ENCODE results near the gene LRFN5.

The LRFN5 gene

DNA sequence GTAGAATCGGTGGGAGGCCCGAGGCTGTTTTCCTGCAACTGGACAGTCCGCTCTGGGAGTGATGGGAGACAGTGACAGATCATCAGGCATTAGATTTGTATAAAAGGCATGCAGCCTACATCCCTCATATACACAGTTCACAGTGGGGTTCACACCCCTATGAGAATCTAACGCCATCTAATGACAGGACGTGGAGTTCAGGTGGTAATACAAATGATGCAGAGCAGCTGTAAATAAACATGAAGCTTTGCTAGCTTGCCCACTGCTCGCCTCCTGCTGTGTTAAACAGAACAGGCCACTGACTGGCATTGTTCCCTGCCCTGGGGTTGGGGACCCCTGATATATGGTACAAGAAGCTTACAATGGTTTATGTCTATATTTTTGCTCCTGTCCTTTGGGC, 179.0 kb downstream of the LRFN5 start:
- DNase-seq, result no peak

DNA sequence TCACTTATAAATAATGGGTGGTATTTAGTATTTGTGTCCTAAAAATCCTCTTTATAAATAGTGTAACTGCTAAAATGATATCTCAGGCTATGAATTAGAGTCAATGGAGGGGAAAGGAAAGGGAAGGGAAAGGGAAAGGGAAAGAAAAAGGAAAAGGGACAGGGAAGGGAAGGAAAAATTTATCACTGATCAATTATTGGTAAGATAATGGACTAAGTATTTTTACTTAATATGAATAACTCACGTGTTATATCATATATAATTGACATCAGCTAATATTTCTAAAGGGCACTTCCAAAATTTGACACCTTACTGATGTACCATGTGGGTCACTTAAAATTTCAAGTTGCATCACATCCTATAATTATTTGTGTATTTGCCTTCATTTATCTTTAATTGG, 193.1 kb downstream of the LRFN5 start:
- no peak for DNase-seq

- no peak for DNase-seq
Measured at GRCh38 chr14:41805633-41806032, 199.0 kb downstream of the LRFN5 start.

GRCh38 chr14:41806366-41806975, 199.8 kb downstream of the LRFN5 start:
- DNase-seq, result no peak

DNA sequence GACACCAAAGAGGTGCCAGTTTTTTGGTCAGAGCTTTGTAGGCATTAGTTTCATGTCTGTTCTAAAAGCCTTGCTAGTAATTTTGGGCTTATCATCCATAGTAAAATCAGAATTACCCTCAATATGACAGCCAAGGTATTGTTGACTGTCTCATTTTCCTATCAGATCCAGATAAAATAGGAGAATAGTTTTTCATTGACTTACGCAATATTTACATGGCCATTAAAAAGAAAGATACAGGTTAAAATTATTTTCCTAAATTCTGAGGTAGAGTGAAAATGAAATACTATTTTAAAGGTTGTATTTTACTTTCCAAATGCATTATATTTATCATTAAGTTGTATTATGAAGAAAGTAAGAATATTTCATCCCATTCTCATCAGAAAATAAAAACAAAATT, 203.7 kb downstream of the LRFN5 start:
- no peak for DNase-seq

GRCh38 chr14:41817626-41818025, 210.9 kb downstream of the LRFN5 start:
- no peak for DNase-seq

DNA sequence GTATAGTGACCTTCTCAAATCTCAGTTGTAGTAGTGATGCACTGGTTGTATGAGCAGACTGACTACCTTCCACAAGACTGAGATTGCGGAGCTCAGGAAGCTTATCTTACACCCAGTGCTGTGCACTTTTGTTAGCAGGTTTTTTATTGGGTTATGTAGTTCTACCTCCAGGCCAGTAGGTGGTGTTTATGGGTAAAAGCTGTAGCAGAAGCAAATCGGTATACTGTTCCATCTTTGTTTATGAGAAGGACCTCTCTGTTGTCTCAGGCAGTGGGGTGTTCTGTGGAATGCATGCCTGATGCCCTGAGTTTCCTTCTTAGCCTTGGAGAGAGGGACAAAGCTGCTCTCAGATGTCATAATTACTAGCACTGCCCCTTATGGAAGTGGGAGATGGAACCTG, 217.8 kb downstream of the LRFN5 start:
- DNase-seq, result no peak

GRCh38 chr14:41825622-41826021, 218.9 kb downstream of the LRFN5 start:
- no peak for DNase-seq

GRCh38 chr14:41830714-41831406, 224.2 kb downstream of the LRFN5 start:
- DNase-seq, result no peak

DNA sequence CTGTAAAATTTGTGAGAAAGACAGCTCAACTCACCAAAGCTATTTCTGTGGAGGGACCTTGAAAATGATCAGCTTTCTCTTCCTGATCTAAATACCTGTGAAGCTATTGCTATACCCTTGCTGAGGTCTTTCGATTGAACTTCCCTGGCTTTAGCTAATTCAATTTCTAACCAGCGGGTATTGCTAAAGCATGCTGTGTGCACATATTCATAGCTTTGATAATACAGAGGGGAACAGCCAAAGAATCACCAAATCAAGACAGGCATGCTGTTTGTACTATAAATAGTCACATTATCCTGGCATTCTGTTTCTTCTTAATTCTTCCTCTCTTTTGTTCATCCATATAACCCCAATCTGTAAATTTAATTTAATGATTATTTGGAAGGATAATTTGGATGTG, 233.0 kb downstream of the LRFN5 start:
- DNase-seq, result no peak

GRCh38 chr14:41859336-41859735, 252.7 kb downstream of the LRFN5 start:
- DNase-seq, result no peak

DNA sequence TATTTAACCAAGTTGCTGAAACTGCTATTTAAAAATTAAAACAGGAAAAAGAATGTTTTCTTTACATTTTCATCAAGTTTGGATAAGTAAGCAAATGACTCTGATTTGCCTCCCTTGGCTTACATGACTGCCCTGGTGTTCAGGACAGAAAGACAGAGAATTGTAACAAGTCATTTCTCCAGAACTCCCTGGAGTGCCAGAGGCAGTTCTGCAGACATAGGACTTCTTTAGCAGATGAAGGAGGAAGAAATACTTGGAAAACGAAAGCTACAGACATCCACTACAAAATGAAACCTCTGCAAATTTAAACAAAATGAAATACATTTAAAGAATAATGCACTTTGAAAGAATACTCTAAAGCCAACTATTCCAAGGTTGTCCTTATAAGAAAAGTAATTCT, 253.9 kb downstream of the LRFN5 start:
- DNase-seq, result no peak

- DNase-seq, result no peak
Measured at GRCh38 chr14:41865894-41866293, 259.2 kb downstream of the LRFN5 start.

GRCh38 chr14:41868396-41868795, 261.7 kb downstream of the LRFN5 start:
- DNase-seq, result no peak

- DNase-seq, result no peak
Measured at GRCh38 chr14:41872931-41873685, 266.4 kb downstream of the LRFN5 start.

DNA sequence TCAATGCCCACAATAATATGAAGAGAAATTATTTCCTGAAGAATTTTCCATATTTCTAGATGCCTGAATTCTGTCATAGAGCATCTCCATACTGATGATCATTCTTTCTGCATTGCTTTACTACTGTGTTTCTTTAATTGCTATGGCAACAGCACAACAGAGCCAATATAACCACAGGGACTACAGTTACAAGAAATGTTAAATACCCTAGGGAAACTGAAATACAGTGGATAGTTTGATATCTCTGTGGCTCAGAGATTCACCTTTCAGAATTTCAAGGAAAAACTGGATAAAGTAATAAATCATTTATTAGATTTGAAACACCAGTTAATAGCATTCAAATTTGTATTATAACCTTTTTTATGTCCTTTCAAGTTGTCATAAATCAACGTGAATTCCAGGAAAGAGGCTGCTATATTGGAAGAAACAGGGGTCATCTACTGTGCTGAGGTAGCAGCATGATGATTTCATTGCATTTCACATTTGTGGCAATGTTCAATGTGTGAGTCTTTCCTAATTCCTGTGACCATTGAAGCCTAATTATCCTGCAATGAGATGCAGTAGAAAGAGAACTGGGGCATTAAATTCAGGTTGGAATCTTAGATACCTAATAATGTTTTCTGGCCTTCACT, 267.1 kb downstream of the LRFN5 start:
- no peak for DNase-seq

DNA sequence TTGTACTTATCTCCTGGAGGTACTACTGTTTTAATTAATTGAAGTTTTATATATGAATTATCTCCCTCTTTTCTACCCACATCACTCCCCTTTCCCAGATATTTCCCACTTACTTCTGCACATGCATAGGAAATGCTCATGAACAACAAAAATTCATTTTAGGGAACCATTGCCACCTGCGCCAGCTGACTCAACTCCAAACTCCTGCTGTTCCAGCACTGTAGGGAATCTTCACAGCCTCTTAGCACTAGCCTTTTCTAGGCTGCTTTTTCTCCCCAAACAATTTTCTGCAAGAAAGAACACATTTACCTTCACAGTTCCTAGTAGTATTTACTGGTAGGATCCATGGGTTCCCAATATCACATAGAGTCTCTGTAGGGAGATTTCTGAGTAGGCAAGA, 268.4 kb downstream of the LRFN5 start:
- no peak for DNase-seq

DNA sequence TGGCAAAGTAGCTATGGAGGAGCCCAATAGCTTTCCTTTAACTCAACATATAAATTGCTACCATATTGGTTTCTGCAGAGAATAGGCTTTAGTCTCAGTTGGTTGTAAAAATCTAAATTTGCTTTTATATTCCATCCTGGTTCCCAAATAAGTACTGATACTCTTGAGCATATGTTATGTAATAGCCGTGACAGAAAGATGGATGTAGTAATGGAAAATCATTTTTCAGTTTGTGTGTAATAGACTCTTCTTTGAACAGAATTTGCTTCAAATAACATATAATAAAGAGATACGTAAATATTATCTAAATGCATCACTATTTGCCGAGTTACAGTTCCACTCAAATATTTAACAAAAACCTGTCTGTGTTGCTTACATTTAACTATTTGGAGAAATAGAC, 271.6 kb downstream of the LRFN5 start:
- no peak for DNase-seq

- no peak for DNase-seq
Measured at GRCh38 chr14:41891624-41892023, 284.9 kb downstream of the LRFN5 start.

- DNase-seq, result no peak
Measured at GRCh38 chr14:41899416-41899815, 292.7 kb downstream of the LRFN5 start.

- no peak for DNase-seq
Measured at GRCh38 chr14:41900644-41901043, 294.0 kb downstream of the LRFN5 start.

GRCh38 chr14:41901089-41901488, 294.4 kb downstream of the LRFN5 start:
- no peak for DNase-seq

GRCh38 chr14:41905394-41905964, 298.8 kb downstream of the LRFN5 start:
- no peak for DNase-seq
